Keratinocyte (primary cell): ENCODE measurements around the gene MEGF11.

Experiments
- CTCF ChIP-seq, 3 experiments: IDR thresholded peaks in 1 of 3; conservative IDR thresholded peaks in 1 of 3; optimal IDR thresholded peaks in 1 of 3; 2 replicates in 2 of 3; 3 replicates in 1 of 3; pipeline versions ENCODE3 to v1.5.1; 2011; ENCODE audit warnings: low read length in 3 of 3, mild to moderate bottlenecking in 3 of 3, moderate library complexity in 2 of 3, control low read depth in 1 of 3, inconsistent platforms in 1 of 3; ENCODE audit not compliant: insufficient read depth in 2 of 3; ENCODE audit errors: extremely low read depth in 1 of 3
- EZH2 ChIP-seq: IDR thresholded peaks from one replicate; pipeline ENCODE4 v1.6.1; 2012; ENCODE audit warnings: inconsistent platforms, mild to moderate bottlenecking, low read length, moderate library complexity

GRCh38 chr15:66294932-66295235 is 41.3 kb upstream of the MEGF11 start:
- TF ChIP-seq CTCF (optimal IDR thresholded peaks at IDR 0.05 in 1 of 3, IDR thresholded peaks at IDR 0.05 in 1 of 3, conservative IDR thresholded peaks at IDR 0.05 in 1 of 3; ENCODE audit: extremely low read depth in 1 of 3, insufficient read depth in 2 of 3, low read length in 3 of 3) (no peak), EZH2 (no peak)
